UCSD-AML1 (cell line): ENCODE data around the gene AGMAT.

ENCODE experiments used
- DNase-seq: peaks from one replicate; lab custom pipeline; 2025; ENCODE audit not compliant: unreplicated experiment; lab: John Stamatoyannopoulos, UW

Gene AGMAT

GRCh38 chr1:15568387-15569073, 16.3 kb downstream of the AGMAT start:
- no peak for DNase-seq

- DNase-seq: no peak
These were observed 25.6 kb downstream of the AGMAT start for GRCh38 chr1:15559189-15559810.

GRCh38 chr1:15558516-15558915, 26.3 kb downstream of the AGMAT start:
- no peak for DNase-seq

GRCh38 chr1:15557594-15557993, 27.3 kb downstream of the AGMAT start:
- no peak for DNase-seq

GRCh38 chr1:15557008-15557407, 27.8 kb downstream of the AGMAT start:
- no peak for DNase-seq

- DNase-seq: no peak
These were observed 34.3 kb downstream of the AGMAT start for GRCh38 chr1:15550573-15550972.

GRCh38 chr1:15546641-15547040, 38.2 kb downstream of the AGMAT start:
- DNase-seq: no peak

GRCh38 chr1:15543589-15544568, 41.0 kb downstream of the AGMAT start:
- DNase-seq: no peak

- DNase-seq: no peak
These were observed 41.6 kb downstream of the AGMAT start for GRCh38 chr1:15543251-15543588.

- DNase-seq: no peak
These were observed 42.2 kb downstream of the AGMAT start for GRCh38 chr1:15542388-15543250.

GRCh38 chr1:15541231-15541792, 43.5 kb downstream of the AGMAT start:
- DNase-seq: no peak

- no peak for DNase-seq
These were observed 44.7 kb downstream of the AGMAT start for GRCh38 chr1:15540186-15540585.

GRCh38 chr1:15538771-15539170, 46.1 kb downstream of the AGMAT start:
- no peak for DNase-seq

GRCh38 chr1:15531682-15532081, 53.2 kb downstream of the AGMAT start:
- DNase-seq: no peak

GRCh38 chr1:15531003-15531402, 53.8 kb downstream of the AGMAT start:
- DNase-seq: no peak

- peak; percentile 99 for DNase-seq
These were observed 58.1 kb downstream of the AGMAT start, which contains the start of gene DNAJC16 for GRCh38 chr1:15526490-15527339. Gene DNAJC16 (plus strand): TSS chr1:15526848. CDS start chr1:15529106, 2,258 bp downstream.

- no peak for DNase-seq
These were observed 58.8 kb downstream of the AGMAT start for GRCh38 chr1:15526021-15526489.

GRCh38 chr1:15525050-15526020, 59.5 kb downstream of the AGMAT start:
- no peak for DNase-seq
